Suprapubic skin (tissue), 4 donors: ENCODE results near the gene ADD3.

Experiments used
- CTCF ChIP-seq, 2 donors: fragments of 200-600 bp in 1 of 2; fragments of 450-650 bp in 1 of 2; sonication (generic) in 1 of 2; IDR thresholded peaks; one replicate each; pipeline ENCODE4 v1.5.1; 2016 to 2019; ENCODE audit warnings: antibody characterized with exemption in 2 of 2, mild to moderate bottlenecking in 1 of 2, moderate library complexity in 1 of 2
- POLR2A ChIP-seq, 2 donors: fragments of 450-650 bp; IDR thresholded peaks; one replicate each; pipeline ENCODE4 v1.6.1; 2017; ENCODE audit warnings: antibody characterized with exemption in 2 of 2, mild to moderate bottlenecking in 2 of 2, moderate library complexity in 2 of 2
- POLR2AphosphoS5 ChIP-seq, 3 donors: sonication (generic); formaldehyde crosslinking; IDR thresholded peaks; one replicate each; pipeline ENCODE4 v1.6.1; 2017; ENCODE audit warnings: antibody characterized with exemption in 3 of 3

GRCh38 chr10:110162741-110163145 is 155.0 kb downstream of the ADD3 start:
- no peak for TF ChIP-seq CTCF (IDR thresholded peaks at IDR 0.05)
- no peak for TF ChIP-seq POLR2A (IDR thresholded peaks at IDR 0.05)
- no peak for TF ChIP-seq POLR2AphosphoS5 (IDR thresholded peaks at IDR 0.05)
